CD4-positive, alpha-beta T cell treated with Interleukin-15 for 4 hours (primary cell): ENCODE results near the gene GABRE.

Experiments used
- DNase-seq: peaks from one replicate; pipeline ENCODE4 v3.0.0-alpha.2; 2020; ENCODE audit warnings: low spot score

Gene GABRE

GRCh38 chrX:151974336-151975227, at the start of gene GABRE:
Gene GABRE, minus strand, starts transcription at chrX:151974676. Its CDS starts 51 bp downstream, at chrX:151974625.
- DNase-seq = no peak

- no peak for DNase-seq
These were observed 46.4 kb upstream of the GABRE start for GRCh38 chrX:152020888-152021287.

GRCh38 chrX:151999813-152000212, 25.3 kb upstream of the GABRE start:
- DNase-seq = no peak

GRCh38 chrX:151997539-151997938, 23.1 kb upstream of the GABRE start:
- no peak for DNase-seq

GRCh38 chrX:151996347-151996746, 21.9 kb upstream of the GABRE start:
- DNase-seq = no peak

GRCh38 chrX:151994476-151994875, 20.0 kb upstream of the GABRE start:
- no peak for DNase-seq

GRCh38 chrX:151988706-151989299, 14.3 kb upstream of the GABRE start:
- no peak for DNase-seq

GRCh38 chrX:151987108-151987507, 12.6 kb upstream of the GABRE start:
- no peak for DNase-seq

GRCh38 chrX:151985955-151986354, 11.5 kb upstream of the GABRE start:
- DNase-seq = no peak

GRCh38 chrX:151985531-151985930, 11.1 kb upstream of the GABRE start:
- no peak for DNase-seq

GRCh38 chrX:151984902-151985301, 10.4 kb upstream of the GABRE start:
- DNase-seq = no peak

- no peak for DNase-seq
These were observed 9.9 kb upstream of the GABRE start for GRCh38 chrX:151984328-151984727.

GRCh38 chrX:151983186-151983585, 8.7 kb upstream of the GABRE start:
- DNase-seq = no peak

- no peak for DNase-seq
These were observed 7.7 kb upstream of the GABRE start for GRCh38 chrX:151982222-151982621.

- DNase-seq = no peak
These were observed 6.7 kb upstream of the GABRE start for GRCh38 chrX:151981129-151981528.

- DNase-seq = no peak
These were observed 3.4 kb upstream of the GABRE start for GRCh38 chrX:151977923-151978322.

GRCh38 chrX:151977009-151977408, 2.5 kb upstream of the GABRE start:
- no peak for DNase-seq

GRCh38 chrX:151975736-151976275, 1.3 kb upstream of the GABRE start:
- DNase-seq = no peak

- DNase-seq = no peak
These were observed 735 bp upstream of the GABRE start for GRCh38 chrX:151975228-151975593.

- DNase-seq = no peak
These were observed 583 bp downstream of the GABRE start for GRCh38 chrX:151973851-151974335.

- no peak for DNase-seq
These were observed 1.3 kb downstream of the GABRE start for GRCh38 chrX:151973060-151973661.

GRCh38 chrX:151970661-151971060, 3.8 kb downstream of the GABRE start:
- no peak for DNase-seq

- no peak for DNase-seq
These were observed 4.4 kb downstream of the GABRE start for GRCh38 chrX:151970027-151970426.
